Ramos (cell line): ENCODE measurements around the gene AAR2.

Experiments used
- in situ Hi-C: fragments of 300-500 bp; cut with MboI; formaldehyde crosslinking; loops from one replicate; pipeline ENCODE4 v1.14.3; 2022; ENCODE audit warnings: low sequenced_read_pairs; ENCODE audit not compliant: unreplicated experiment

Gene AAR2

GRCh38 chr20:36235892-36236785 lies at the start of gene AAR2:
AAR2 (plus strand) TSS chr20:36236478; CDS start chr20:36239869, 3,391 bp downstream.
- in situ Hi-C loops: no loop called here

GRCh38 chr20:36193977-36194712 lies 42.1 kb upstream of the AAR2 start:
- in situ Hi-C loops: no loop called here

- in situ Hi-C loops: loop anchor here (5.0 kb wide), 1 partner anchor 39 kb away; no protein-coding TSS in a partner anchor
Measured at GRCh38 chr20:36196676-36197075, 39.6 kb upstream of the AAR2 start.

GRCh38 chr20:36197271-36197670 lies 39.0 kb upstream of the AAR2 start:
- in situ Hi-C loops: loop anchor here (5.0 kb wide), 1 partner anchor 40 kb away; no protein-coding TSS in a partner anchor

- in situ Hi-C loops: loop anchor here (5.0 kb wide), 1 partner anchor 42 kb away; no protein-coding TSS in a partner anchor
Measured at GRCh38 chr20:36199345-36200257, 36.7 kb upstream of the AAR2 start.

GRCh38 chr20:36200451-36200850 lies 35.8 kb upstream of the AAR2 start:
- in situ Hi-C loops: no loop called here

- in situ Hi-C loops: no loop called here
Measured at GRCh38 chr20:36201198-36201597, 35.1 kb upstream of the AAR2 start.

- in situ Hi-C loops: no loop called here
Measured at GRCh38 chr20:36202891-36203338, 33.4 kb upstream of the AAR2 start.

GRCh38 chr20:36203861-36204260 lies 32.4 kb upstream of the AAR2 start:
- in situ Hi-C loops: no loop called here

- in situ Hi-C loops: loop anchor here (5.0 kb wide), 1 partner anchor 237 kb away; no protein-coding TSS in a partner anchor
Measured at GRCh38 chr20:36205026-36205425, 31.3 kb upstream of the AAR2 start.

GRCh38 chr20:36206068-36206467 lies 30.2 kb upstream of the AAR2 start:
- in situ Hi-C loops: loop anchor here (5.0 kb wide), 1 partner anchor 236 kb away; no protein-coding TSS in a partner anchor

- in situ Hi-C loops: loop anchor here (5.0 kb wide), 1 partner anchor 236 kb away; no protein-coding TSS in a partner anchor
Measured at GRCh38 chr20:36206641-36207040, 29.6 kb upstream of the AAR2 start.

- in situ Hi-C loops: loop anchor here (5.0 kb wide), 1 partner anchor 235 kb away; no protein-coding TSS in a partner anchor
Measured at GRCh38 chr20:36207602-36208001, 28.7 kb upstream of the AAR2 start.

- in situ Hi-C loops: loop anchor here (5.0 kb wide), 1 partner anchor 234 kb away; no protein-coding TSS in a partner anchor
Measured at GRCh38 chr20:36208257-36208656, 28.0 kb upstream of the AAR2 start.

GRCh38 chr20:36210436-36211021 lies 25.7 kb upstream of the AAR2 start:
- in situ Hi-C loops: no loop called here

- in situ Hi-C loops: no loop called here
Measured at GRCh38 chr20:36213362-36213761, 22.9 kb upstream of the AAR2 start.

- in situ Hi-C loops: no loop called here
Measured at GRCh38 chr20:36214684-36215256, 21.5 kb upstream of the AAR2 start.

GRCh38 chr20:36215778-36216177 lies 20.5 kb upstream of the AAR2 start:
- in situ Hi-C loops: no loop called here
